ENCODE results near the gene CDH23.

- TF ChIP-seq CTCF (IDR thresholded peaks at IDR 0.05) (no peak), POLR2AphosphoS5 (IDR thresholded peaks at IDR 0.05) (no peak), POLR2A (IDR thresholded peaks at IDR 0.05) (no peak)
Observed at GRCh38 chr10:71788954-71789353, 392.2 kb downstream of the CDH23 start.
